HEK293 (cell line): Measurements from ENCODE around the gene NDRG3.

Source experiments
- GLI4 ChIP-seq: fragments of 450-650 bp; formaldehyde crosslinking; IDR thresholded peaks from 2 replicates; pipeline ENCODE4 v1.5.1; 2016; ENCODE audit warnings: missing biosample characterization, missing genetic modification characterization
- GLIS2 ChIP-seq: fragments of 450-650 bp; formaldehyde crosslinking; IDR thresholded peaks from 2 replicates; pipeline ENCODE4 v1.5.1; 2016; ENCODE audit warnings: missing biosample characterization, missing genetic modification characterization
- IKZF3 ChIP-seq: fragments of 450-650 bp; IDR thresholded peaks from 2 replicates; pipeline ENCODE4 v1.5.0; 2018; ENCODE audit warnings: missing biosample characterization, mild to moderate bottlenecking, missing genetic modification characterization, moderate library complexity
- INSM2 ChIP-seq: fragments of 450-650 bp; formaldehyde crosslinking; IDR thresholded peaks from 2 replicates; pipeline ENCODE4 v1.5.1; 2016; ENCODE audit warnings: missing biosample characterization, missing genetic modification characterization
- SCRT1 ChIP-seq: fragments of 450-650 bp; formaldehyde crosslinking; IDR thresholded peaks from 2 replicates; pipeline ENCODE4 v1.5.1; 2016; ENCODE audit warnings: missing biosample characterization, missing genetic modification characterization, borderline replicate concordance
- ZBTB48 ChIP-seq: fragments of 450-650 bp; formaldehyde crosslinking; IDR thresholded peaks from 2 replicates; pipeline ENCODE4 v1.5.1; 2016; ENCODE audit warnings: missing biosample characterization, missing genetic modification characterization
- ZFP3 ChIP-seq: fragments of 450-650 bp; formaldehyde crosslinking; IDR thresholded peaks from 2 replicates; pipeline ENCODE4 v1.5.1; 2016; ENCODE audit warnings: low read depth, missing biosample characterization, missing genetic modification characterization
- ZFP41 ChIP-seq: fragments of 450-650 bp; formaldehyde crosslinking; IDR thresholded peaks from 2 replicates; pipeline ENCODE4 v1.5.1; 2016; ENCODE audit warnings: missing biosample characterization, missing genetic modification characterization, borderline replicate concordance
- ZNF140 ChIP-seq: fragments of 450-650 bp; formaldehyde crosslinking; IDR thresholded peaks from 2 replicates; pipeline ENCODE4 v1.5.1; 2016; ENCODE audit warnings: missing biosample characterization, missing genetic modification characterization
- ZNF174 ChIP-seq: fragments of 450-650 bp; formaldehyde crosslinking; IDR thresholded peaks from 2 replicates; pipeline ENCODE4 v1.5.0; 2017; ENCODE audit warnings: missing biosample characterization, mild to moderate bottlenecking, missing genetic modification characterization
- ZNF2 ChIP-seq: fragments of 450-650 bp; formaldehyde crosslinking; IDR thresholded peaks from 2 replicates; pipeline ENCODE4 v1.5.1; 2016; ENCODE audit warnings: missing biosample characterization, missing genetic modification characterization
- ZNF341 ChIP-seq: fragments of 450-650 bp; formaldehyde crosslinking; IDR thresholded peaks from 2 replicates; pipeline ENCODE4; 2016; ENCODE audit warnings: low read depth, missing biosample characterization, missing genetic modification characterization
- ZNF350 ChIP-seq: fragments of 450-650 bp; formaldehyde crosslinking; IDR thresholded peaks from 2 replicates; pipeline ENCODE4 v1.5.0; 2017; ENCODE audit warnings: missing biosample characterization, mild to moderate bottlenecking, missing genetic modification characterization
- ZNF354C ChIP-seq: fragments of 450-650 bp; formaldehyde crosslinking; IDR thresholded peaks from 2 replicates; pipeline ENCODE4 v1.5.1; 2016; ENCODE audit warnings: missing biosample characterization, missing genetic modification characterization, low read depth, borderline replicate concordance
- ZNF366 ChIP-seq: fragments of 450-650 bp; formaldehyde crosslinking; conservative IDR thresholded peaks from 2 replicates; pipeline ENCODE4 v1.5.1; 2016; ENCODE audit warnings: missing biosample characterization, missing genetic modification characterization
- ZNF394 ChIP-seq: fragments of 450-650 bp; formaldehyde crosslinking; IDR thresholded peaks from 2 replicates; pipeline ENCODE4 v1.5.1; 2016; ENCODE audit warnings: missing biosample characterization, missing genetic modification characterization, mild to moderate bottlenecking, moderate library complexity, borderline replicate concordance
- ZNF404 ChIP-seq: fragments of 450-650 bp; formaldehyde crosslinking; IDR thresholded peaks from 2 replicates; pipeline ENCODE4 v1.5.1; 2017; ENCODE audit warnings: missing biosample characterization, missing genetic modification characterization
- ZNF518A ChIP-seq: fragments of 450-650 bp; formaldehyde crosslinking; conservative IDR thresholded peaks from 2 replicates; pipeline ENCODE4 v1.5.1; 2016; ENCODE audit warnings: low read depth, missing biosample characterization, missing genetic modification characterization
- ZNF600 ChIP-seq: fragments of 450-650 bp; formaldehyde crosslinking; IDR thresholded peaks from 2 replicates; pipeline ENCODE4 v1.5.1; 2016; ENCODE audit warnings: missing biosample characterization, missing genetic modification characterization
- ZNF791 ChIP-seq: fragments of 450-650 bp; formaldehyde crosslinking; IDR thresholded peaks from 2 replicates; pipeline ENCODE4 v1.5.1; 2016; ENCODE audit warnings: missing biosample characterization, missing genetic modification characterization
- ZNF830 ChIP-seq: fragments of 450-650 bp; IDR thresholded peaks from 2 replicates; pipeline ENCODE4 v1.5.0; 2018; ENCODE audit warnings: missing biosample characterization, missing genetic modification characterization, low read depth, mild to moderate bottlenecking, moderate library complexity
- ZXDB ChIP-seq: fragments of 450-650 bp; formaldehyde crosslinking; IDR thresholded peaks from 2 replicates; pipeline ENCODE4 v1.5.1; 2016; ENCODE audit warnings: missing biosample characterization, missing genetic modification characterization
- TF ChIP-seq, protein P1 (sequence below): fragments of 450-650 bp; formaldehyde crosslinking; IDR thresholded peaks from 2 replicates; pipeline ENCODE4 v1.5.1; 2017; ENCODE audit warnings: missing biosample characterization, missing genetic modification characterization
- TF ChIP-seq, protein P2 (sequence below): fragments of 450-650 bp; formaldehyde crosslinking; IDR thresholded peaks from 2 replicates; pipeline ENCODE4 v1.5.1; 2016; ENCODE audit warnings: missing biosample characterization, missing genetic modification characterization
- TF ChIP-seq, protein P3 (sequence below): fragments of 450-650 bp; formaldehyde crosslinking; IDR thresholded peaks from 2 replicates; pipeline ENCODE4 v1.5.1; 2016; ENCODE audit warnings: missing biosample characterization, missing genetic modification characterization
- TF ChIP-seq, protein P4 (sequence below): fragments of 450-650 bp; formaldehyde crosslinking; IDR thresholded peaks from 2 replicates; pipeline ENCODE4 v1.5.0; 2017; ENCODE audit warnings: missing biosample characterization, missing genetic modification characterization, borderline replicate concordance

Gene NDRG3

DNA sequence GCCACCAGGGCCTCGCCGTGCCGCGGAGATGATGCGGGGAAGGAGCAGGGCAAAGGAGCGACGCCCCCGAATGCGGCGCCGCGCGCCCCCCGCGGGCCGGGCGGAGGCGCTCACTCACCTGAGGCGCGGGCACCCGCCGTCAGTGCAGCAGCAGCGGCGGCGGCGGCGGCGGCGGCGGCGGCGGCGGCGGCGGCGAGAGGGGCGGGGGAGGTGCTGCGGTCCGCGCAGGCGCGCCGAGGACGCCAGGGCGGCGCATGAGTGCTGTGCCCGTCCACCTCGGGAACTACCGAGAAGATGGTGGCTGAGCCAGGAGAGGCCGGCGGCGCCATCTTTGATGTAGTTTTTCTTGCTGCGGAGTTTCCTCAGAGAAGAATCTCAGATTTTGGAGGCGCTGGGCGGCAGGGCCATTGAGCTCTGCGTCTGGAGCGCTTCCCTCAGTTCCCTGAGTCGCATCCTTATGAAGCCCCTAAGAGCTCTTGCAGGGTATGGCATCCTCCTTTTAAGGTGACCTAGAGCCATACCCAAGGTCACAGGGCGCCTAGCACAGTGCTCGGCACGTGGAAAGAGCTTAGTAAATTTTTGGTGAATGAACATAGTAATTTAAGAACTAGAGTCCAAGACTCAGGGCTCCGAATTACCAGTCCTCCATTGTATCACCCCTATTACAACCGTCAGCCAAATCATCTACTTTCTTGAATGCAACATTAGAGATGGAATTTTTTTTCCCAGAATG lies at the start of gene NDRG3 (continued):
- TF ChIP-seq INSM2 (tag by site-specific recombination) (no peak), ZNF174 (tag by site-specific recombination) (no peak), ZNF404 (tag by site-specific recombination) (no peak), ZNF350 (no peak), ZNF2 (no peak), ZNF140 (no peak), ZBTB48 (tag by site-specific recombination) (peak; percentile 73), GLIS2 (tag by site-specific recombination) (no peak), ZNF394 (tag by site-specific recombination) (0 out of 2 replicates have a peak, but pooled peaks have one; percentile 23), ZFP41 (no peak), GLI4 (tag by site-specific recombination) (no peak), ZFP3 (tag by site-specific recombination) (no peak), ZNF830 (tag by site-specific recombination) (no peak), ZNF791 (tag by site-specific recombination) (no peak), ZNF600 (tag by site-specific recombination) (peak; percentile 67; the same call in 1 of the 2 replicates), ZXDB (tag by site-specific recombination) (no peak), SCRT1 (tag by site-specific recombination) (no peak), IKZF3 (no peak), ZNF518A (tag by site-specific recombination) (0 out of 2 replicates have a peak, but pooled peaks have one; percentile 13), ZNF341 (tag by site-specific recombination) (no peak), ZNF366 (tag by site-specific recombination) (no peak), ZNF354C (tag by site-specific recombination) (no peak)
- TF ChIP-seq, protein P1, sequence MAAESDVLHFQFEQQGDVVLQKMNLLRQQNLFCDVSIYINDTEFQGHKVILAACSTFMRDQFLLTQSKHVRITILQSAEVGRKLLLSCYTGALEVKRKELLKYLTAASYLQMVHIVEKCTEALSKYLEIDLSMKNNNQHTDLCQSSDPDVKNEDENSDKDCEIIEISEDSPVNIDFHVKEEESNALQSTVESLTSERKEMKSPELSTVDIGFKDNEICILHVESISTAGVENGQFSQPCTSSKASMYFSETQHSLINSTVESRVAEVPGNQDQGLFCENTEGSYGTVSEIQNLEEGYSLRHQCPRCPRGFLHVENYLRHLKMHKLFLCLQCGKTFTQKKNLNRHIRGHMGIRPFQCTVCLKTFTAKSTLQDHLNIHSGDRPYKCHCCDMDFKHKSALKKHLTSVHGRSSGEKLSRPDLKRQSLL (tag by site-specific recombination) = peak; percentile 62; the same call in 1 of the 2 replicates
- TF ChIP-seq, protein P2, sequence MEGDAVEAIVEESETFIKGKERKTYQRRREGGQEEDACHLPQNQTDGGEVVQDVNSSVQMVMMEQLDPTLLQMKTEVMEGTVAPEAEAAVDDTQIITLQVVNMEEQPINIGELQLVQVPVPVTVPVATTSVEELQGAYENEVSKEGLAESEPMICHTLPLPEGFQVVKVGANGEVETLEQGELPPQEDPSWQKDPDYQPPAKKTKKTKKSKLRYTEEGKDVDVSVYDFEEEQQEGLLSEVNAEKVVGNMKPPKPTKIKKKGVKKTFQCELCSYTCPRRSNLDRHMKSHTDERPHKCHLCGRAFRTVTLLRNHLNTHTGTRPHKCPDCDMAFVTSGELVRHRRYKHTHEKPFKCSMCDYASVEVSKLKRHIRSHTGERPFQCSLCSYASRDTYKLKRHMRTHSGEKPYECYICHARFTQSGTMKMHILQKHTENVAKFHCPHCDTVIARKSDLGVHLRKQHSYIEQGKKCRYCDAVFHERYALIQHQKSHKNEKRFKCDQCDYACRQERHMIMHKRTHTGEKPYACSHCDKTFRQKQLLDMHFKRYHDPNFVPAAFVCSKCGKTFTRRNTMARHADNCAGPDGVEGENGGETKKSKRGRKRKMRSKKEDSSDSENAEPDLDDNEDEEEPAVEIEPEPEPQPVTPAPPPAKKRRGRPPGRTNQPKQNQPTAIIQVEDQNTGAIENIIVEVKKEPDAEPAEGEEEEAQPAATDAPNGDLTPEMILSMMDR (tag by site-specific recombination) = no peak
- TF ChIP-seq, protein P3, sequence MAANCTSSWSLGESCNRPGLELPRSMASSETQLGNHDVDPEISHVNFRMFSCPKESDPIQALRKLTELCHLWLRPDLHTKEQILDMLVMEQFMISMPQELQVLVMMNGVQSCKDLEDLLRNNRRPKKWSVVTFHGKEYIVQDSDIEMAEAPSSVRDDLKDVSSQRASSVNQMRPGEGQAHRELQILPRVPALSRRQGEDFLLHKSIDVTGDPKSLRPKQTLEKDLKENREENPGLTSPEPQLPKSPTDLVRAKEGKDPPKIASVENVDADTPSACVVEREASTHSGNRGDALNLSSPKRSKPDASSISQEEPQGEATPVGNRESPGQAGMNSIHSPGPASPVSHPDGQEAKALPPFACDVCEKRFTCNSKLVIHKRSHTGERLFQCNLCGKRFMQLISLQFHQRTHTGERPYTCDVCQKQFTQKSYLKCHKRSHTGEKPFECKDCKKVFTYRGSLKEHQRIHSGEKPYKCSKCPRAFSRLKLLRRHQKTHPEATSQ = no peak
- TF ChIP-seq, protein P4, sequence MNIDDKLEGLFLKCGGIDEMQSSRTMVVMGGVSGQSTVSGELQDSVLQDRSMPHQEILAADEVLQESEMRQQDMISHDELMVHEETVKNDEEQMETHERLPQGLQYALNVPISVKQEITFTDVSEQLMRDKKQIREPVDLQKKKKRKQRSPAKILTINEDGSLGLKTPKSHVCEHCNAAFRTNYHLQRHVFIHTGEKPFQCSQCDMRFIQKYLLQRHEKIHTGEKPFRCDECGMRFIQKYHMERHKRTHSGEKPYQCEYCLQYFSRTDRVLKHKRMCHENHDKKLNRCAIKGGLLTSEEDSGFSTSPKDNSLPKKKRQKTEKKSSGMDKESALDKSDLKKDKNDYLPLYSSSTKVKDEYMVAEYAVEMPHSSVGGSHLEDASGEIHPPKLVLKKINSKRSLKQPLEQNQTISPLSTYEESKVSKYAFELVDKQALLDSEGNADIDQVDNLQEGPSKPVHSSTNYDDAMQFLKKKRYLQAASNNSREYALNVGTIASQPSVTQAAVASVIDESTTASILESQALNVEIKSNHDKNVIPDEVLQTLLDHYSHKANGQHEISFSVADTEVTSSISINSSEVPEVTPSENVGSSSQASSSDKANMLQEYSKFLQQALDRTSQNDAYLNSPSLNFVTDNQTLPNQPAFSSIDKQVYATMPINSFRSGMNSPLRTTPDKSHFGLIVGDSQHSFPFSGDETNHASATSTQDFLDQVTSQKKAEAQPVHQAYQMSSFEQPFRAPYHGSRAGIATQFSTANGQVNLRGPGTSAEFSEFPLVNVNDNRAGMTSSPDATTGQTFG (tag by site-specific recombination) = no peak
